GM21367 (cell line): ENCODE data around the gene COL5A1.
"Not testable (repeated sequence)": the region's sequence is repeated elsewhere in the genome, so short reads cannot be mapped to it uniquely, and the experiment has no call there.

Experiments
- ATAC-seq: cut with Tn5 transposase; IDR thresholded peaks from one replicate; pipeline ENCODE4 v1.9.1; 2021; ENCODE audit not compliant: unreplicated experiment

Gene COL5A1

DNA sequence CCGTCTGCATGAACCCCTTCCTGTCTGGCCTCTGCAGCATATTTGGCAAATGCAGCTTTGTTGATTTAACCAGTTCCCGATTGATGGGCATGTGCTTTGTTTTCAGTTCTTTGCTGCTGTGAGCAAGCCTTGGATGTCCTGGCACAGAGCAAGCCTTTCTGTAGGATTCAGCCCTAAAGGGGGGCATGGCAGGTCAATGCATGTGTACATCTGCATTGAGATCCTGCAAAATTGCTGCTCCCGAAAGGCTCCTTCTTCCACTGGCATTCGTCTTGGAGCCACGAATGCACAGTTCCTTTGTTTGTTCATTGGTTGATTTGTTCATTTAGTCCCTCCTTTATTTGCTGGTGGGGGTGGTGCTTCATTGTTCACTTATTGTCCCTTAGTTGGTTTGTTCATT lies 34.8 kb downstream of the COL5A1 start:
- ATAC-seq = no peak

DNA sequence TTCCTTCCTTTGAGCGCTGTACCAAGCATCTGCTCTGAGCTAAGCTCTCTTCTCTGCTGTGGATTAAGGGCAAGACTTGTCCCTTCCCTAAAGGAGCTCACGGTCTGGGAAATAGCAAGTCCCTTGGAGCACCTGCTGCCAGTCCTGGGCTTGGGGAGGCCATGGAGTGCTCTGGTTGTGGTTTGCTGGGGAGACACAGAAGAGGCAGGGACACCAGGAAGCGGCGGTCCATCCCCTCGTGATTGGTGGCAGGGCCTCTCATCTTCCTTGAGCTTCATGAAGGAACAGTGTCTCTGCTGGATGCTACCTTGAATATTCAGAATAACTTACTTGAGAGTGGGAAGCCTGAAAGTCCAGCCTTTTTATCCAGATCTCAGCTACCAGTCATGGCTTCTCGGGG lies 35.3 kb downstream of the COL5A1 start:
- no peak for ATAC-seq

DNA sequence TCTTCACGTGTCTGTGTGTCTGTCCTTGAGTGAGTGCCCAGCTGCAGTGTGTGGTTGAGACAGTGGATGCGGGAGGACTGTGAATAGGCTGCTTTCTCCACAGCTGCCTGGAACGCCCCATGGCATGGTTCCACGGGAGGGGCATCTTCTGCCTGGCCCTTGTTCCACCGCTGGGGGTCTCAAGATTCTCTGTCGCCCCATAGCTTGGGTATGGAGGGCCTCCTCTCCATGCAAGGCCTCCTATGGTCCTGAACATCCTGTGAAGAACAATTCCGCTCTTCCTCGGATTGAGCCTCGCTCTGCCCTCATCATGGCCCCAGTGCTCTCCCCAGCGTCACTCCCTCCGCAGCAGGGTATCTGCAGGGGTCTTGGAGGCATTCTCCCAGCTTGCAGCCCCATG lies 36.1 kb downstream of the COL5A1 start:
- ATAC-seq = no peak

DNA sequence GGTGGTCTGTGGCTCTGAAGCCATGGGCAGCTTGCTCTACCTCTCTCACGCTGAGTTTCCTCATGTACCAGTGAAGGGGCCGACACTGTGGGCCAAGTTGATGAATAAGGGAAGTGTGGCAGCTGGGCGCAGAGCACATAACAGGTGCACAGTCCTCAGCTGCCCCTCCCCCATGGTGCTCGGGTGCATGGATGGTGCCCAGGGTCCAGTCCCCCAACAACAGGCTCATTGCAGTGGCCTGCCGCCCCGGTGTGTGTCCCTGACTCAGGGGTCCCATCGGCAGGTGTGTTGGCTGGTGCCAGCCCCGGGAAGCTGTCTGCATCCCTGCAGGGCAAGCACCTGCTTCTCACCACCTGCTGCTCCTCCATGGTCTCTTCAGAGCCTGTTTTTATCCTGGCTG lies 36.6 kb downstream of the COL5A1 start:
- no peak for ATAC-seq

DNA sequence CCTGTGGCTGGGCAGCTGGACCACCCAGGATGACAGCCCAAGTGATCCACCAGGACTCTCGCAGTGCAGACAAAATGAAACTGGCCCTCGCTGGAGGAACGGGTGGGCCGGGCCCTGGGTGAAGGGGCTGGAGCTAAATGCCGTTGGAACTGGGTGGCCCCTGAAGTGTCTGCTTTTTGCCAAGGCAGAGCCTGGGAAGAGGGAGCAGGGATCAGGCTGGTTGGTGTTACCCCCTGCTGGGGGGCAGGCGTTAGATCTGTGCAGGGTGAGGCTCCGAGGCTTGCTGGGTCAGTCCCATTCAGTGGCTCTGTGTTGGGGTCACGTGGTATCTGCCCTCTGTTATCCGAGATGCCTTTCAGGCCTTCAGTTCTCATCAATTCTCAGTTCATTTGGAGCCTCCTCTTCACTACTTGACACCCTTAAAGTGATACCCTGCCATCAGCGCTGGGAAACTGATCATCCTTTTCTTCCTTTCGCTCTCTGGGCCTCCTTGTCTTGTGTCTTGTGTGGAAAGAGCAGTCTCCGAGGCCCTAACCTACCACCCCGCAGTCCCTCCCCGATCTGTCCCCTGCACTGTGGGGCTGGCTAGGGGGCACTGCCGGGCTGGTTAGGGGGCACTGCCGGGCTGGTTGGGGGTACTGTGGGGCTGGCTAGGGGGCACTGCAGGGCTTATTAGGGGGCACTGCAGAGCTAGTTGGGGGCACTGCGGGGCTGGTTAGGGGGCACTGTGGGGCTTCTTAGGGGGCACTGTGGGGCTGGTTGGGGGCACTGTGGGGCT lies 37.3 kb downstream of the COL5A1 start:
- no peak for ATAC-seq

DNA sequence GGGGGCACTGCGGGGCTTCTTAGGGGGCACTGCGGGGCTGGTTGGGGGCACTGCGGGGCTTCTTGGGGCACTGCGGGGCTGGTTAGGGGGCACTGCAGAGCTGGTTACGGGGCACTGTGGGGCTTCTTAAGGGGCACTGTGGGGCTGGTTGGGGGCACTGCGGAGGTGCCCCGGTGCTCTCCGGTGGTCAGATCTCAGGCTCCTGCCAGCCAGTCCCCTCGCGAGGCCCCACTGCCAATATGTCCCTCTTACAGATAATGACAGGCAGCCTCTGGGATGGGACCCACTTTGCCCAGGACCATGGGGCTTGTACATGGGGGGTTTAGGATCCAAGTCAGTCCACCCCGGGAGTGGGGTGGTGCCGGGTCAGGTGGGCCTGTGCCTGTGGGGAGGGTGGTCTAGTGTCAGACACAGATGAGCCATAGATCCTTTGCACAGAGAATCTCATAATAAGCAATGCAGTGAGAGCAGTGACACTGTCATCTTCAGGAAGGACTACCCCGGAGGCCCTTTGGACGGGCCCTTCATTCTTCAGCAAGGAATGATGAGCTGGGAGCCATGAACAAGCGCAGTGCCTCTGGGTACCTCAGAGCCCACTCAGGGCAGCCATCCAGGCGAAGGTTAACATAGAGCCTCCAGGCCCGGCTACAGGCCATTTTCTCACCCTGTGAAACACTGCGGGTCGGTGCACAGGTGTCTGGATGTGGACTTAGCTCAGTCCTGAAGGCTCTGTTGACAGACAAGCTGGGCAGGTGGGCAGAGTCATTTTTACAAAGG lies 38.2 kb downstream of the COL5A1 start:
- ATAC-seq = no peak

DNA sequence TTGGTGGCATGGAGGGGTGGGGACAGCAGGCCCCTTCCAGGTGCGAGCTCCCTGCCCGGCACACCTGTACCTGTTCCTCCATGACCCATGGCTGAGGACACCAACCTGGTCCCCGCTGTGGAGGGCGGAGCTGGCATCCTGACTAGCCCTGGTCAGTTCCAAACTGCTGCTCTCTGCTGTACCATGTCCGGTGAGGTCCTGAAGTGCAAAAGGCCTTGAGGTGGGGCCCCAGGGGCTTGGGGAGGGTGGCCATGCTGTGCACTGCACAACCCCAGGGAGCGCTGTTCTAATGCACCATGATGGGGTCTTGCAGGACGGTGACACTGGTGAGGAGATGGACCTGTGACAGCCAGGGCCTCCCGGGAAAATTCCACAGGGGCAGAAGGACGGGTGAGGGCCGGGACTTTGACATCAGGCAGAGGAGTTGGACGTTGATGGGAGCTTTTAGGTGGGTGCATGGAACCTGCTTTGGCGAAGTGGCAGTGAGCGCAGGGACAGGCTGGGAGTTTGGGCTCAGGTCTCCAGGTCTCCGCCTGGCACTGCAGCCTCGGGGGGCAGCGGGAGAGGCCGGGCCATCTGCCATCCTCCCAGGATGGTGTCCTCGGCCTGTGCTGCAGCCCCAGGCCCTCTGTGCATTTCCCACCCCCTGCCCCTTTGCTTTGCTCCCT lies 38.9 kb downstream of the COL5A1 start:
- no peak for ATAC-seq

DNA sequence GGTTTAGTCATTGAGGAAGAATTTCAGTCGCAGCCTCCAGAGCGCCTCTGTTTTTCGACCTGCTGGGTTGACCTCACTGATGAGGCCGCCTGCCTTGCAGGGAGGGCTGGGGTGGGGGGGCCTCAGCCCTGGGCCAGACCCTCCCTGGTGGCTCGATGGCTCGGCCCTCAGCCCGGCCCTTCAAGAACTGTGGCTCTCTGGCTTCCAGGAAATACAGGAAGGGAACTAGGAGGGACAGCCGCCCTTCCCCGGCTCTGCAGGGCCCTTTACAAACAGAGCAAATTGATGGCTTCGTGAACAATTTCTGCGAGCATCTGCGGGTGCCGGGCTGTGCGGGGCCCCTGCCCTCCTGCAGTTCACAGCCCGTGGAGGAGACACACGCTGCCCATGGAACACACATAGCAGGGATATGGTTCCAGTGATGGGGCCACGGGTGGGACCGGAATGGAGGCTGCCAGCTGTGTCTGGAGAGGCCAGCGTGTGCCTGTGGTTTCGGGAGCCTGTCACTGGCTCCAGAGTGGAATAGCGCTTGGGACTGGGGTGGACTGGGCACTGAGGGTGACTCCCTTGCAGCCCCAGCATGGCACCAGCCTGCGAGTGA lies 39.6 kb downstream of the COL5A1 start:
- no peak for ATAC-seq

DNA sequence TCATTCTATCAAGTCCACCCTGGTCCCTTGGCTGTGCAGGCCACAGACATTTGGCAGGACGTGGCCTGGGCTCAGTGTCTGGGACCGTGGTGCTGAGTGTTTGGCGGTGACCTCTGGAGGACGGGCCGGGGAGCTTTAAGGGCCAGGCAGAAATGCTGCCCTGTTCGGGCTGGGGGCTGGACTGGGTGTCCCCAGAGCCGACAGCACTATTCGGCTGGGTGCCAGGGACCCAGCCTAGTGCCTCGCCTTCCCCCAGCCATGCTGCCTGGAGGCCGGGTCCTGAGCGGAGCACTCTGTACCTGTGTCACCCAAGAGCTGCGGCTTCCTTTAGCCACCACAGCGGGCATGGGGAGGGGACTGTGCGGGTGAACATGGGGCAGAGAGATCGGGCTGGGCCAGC lies 40.4 kb downstream of the COL5A1 start:
- ATAC-seq = no peak

DNA sequence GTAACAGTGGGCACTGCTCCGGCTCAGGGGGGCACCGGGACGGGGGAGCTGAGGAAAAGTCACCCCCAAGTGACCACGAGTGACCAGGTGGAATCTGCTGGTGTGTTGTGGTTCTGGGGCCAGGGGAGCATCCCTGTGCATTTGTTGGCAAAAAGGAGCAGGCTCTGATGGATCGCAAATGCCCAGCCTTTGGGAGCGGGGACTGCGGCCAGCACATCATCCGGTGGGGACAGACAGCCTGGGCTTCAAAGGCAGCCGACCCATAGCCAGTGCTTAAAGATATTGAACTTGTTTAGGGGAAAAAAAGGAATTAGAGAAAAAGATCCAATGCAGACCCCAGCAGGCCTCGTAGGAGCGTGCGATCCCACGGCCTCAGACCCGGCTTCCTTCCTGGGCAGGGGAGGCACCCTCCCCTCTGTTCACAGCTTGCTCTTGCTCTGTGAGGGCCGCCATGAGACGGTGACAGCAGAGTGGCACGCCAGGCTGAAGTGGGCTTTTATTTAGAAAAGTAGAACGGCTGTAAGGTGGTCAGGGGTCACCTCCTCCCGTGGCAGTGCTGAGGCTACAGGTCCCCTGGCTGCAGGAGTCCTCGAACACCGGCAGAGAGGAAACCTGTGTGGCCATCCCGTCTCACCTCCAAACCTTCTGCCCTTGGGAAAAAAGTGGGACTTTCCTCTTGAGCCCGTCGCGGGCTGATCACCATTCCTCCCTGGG lies 41.2 kb downstream of the COL5A1 start:
- ATAC-seq = no peak

DNA sequence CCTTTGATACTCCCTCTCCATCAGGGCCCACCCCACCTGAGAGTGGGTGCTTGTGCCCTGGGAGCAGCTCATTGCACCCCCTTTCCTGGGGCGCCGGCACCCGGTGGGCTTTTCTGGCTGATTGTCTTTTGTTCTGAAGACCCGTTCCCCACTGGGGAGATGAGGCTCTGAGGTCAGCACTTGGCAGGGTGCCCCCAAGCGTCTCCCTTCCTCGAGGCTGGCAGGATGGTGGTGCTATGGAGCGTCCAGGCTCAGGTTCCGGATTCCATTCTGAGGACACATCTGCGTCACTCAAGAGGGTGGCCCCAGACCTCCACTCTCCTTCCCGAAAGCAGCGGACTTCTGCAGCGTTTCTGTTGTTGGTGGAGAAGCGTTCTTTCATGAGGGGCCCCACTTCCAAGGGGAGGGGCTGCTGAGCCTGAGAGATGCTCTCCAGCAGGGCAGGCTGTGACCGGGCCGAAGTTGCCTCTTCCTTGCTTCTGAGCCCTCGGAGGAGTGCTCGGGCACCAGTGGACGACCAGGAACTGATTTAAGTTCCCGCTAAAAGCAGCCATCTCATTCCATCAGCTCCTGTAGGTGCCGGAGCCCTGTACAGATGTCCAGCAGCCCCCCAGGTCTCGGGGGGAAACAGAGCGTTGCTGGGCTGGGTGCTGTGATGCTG lies 42.2 kb downstream of the COL5A1 start:
- ATAC-seq = no peak

DNA sequence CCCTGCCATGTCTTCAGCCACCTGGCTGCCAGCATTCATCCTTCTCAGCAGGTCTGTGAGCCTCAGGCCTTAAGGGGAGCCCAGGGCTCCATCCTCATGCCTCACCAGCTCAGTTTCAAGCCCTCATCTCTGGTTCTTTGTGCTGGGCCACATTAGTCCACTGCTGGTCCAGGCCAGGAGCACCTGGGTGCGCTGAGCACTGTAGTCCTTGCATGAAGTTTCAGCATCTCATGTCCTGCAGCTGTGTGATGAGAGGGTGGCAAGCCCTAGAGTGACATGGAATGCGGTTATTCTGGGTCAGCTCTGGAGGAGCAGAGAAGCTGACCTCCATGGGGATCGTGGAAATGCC lies 42.7 kb downstream of the COL5A1 start:
- ATAC-seq = no peak

DNA sequence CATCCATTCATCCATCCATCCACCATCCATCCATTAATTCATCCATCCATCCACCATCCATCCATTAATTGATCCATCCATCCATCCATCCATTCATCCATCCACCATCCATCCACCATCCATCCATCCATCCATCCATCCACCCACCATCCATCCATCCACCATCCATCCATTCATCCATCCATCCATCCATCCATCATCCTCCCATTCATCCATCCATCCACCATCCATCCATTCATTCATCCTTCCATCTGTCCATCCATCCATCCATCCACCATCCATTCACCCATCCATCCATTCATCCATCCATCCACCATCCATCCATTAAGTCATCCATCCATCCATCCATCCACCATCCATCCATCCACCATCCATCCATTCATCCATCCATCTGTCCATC lies 43.3 kb downstream of the COL5A1 start:
- not testable (repeated sequence) for ATAC-seq

DNA sequence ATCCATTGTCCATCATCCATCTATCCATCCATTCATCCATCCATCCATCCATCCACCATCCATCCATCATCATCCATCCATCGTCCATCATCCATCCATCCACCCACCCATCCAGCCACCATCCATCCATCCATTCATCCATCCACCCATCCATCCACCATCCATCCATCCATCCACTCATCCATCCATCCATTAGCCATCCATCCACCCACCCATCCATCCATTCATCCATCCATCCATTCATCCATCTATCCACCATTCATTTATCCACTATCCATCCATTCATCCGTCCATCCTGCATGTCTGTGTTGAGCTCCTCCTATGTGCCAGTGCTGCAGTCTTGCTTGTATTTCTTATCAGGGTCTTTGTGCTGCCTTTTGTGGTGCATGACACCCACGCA lies 44.2 kb downstream of the COL5A1 start:
- no peak for ATAC-seq

DNA sequence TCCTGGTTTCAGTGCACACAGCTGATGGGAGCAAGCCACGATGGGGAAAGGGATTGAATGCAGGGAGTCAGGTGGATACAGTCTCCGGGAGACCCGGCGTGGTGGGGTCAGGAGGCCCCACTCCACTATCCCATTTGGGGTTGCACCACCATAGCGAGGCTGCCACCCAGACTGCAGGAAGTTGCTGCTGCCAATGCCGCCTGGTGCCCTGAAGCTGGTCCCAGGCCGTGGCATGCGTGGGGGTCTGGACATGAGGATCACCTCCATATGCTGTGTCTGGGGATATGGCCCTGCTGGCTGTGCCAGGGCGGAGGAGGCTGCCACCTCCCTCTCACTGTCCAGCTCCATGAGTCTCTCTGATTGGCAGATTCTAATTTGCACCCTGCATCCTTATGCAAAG lies 45.3 kb downstream of the COL5A1 start:
- no peak for ATAC-seq

DNA sequence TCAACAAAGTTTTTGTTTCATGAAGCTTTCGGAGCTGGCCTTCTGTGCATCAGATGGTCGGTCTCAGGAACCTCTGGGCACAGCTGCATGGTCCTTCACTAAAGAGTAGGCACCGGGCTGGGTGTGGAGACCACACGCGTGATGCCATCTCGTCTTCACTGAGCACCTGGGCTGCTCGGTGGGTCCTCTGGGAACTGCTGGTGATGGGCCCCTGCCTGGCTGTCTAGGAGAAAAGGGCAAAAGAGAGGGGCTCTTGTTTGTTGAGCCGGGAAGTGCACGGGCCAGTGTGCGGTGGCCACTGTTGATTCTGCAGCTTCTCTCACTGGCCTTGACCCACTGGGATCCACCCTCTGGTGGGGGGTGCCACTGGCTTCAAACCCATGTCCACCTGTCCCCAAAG lies 46.0 kb downstream of the COL5A1 start:
- ATAC-seq = no peak

DNA sequence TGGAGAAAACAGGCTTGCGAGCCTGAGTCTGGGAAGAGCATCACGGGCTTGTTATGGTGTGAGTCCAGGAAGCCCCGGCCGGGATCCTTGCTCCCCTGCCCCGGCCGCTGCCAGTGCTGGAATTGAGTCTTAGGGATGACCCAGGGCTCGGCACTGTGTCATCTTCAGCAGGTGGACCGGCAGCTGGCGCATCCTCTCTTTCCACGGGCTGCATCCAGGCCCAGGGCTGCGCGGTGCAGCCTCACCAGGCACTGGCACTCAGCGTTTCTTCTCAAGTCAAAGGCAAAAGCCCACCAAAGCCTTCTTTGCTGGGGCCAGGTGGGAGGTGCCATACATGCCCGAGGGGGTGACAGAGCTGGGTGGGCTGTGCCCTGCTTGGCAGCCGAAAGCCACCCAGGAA lies 46.6 kb downstream of the COL5A1 start:
- no peak for ATAC-seq

DNA sequence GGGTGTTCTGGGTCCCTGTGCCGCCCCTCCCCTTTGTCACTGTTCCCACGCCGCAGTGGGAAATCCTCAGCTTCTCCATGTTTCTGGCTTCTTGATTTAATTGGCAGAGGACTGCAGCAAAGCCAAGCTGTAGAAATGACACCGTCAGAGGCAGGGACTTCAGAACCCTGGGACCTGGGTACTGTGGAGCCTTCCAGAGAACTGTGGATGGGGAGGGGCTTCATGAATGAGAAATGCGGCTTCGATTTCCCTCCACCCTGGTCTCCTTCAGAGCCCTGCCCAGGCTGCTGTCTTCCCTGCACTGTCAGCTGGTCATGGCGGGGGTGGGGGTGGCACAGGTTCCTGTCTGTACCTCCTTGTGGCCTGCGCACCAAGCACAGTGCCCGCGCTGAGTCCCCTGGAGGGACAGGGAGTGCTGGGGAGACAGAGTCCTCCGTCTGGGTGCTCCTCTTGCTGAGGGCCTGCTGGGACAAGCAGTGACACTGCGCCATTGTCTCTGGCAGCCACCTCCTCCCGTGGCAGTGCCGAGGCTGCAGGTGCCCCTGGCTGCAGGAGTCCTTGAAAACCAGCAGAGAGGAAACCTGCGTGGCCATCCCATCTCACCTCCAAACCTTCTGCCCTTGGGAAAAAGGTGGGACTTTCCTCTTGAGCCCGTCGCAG lies 47.2 kb downstream of the COL5A1 start:
- no peak for ATAC-seq

DNA sequence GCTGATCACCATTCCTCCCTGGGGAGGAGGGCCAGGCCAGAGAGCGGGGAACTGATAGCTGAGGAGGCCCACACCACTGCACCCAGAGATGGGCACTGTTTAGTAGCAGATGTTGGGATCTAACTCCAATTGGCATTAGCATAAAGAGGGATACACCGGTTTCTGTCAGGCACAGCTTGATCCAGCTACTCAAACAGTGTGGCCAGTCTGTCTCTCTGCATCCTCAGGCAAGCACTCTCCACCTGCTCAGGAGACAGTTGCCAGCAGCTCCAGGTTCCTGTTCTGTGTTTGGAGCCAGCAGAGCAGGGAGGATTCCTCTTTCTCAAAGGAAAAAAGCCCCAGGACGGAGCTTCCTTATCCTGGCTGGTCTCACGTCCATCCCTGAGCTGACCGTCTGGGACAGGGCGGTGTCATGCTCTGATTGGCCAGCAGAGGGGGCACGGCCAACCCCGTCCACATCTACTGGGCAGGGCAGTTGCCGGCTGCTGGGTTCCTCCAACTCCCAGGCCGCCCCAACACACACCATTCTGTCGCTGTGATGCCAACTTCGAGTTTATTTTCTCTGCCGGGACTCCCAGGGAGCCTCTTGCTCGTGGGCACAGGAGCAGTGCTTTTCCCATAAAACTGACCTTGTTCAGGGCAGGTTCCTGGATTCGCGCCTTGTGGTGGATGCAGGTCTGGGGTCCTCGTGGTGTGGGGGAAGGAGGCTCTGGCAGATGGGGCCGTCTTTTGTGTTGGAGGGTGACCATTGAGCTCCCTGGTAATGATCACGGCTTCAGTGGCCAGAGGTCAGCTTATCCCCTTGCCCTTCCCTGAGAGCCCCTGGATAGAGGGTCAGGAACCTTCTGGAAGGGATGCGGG lies 47.9 kb downstream of the COL5A1 start:
- ATAC-seq = no peak
